GM12878 (cell line): ENCODE results near the gene IL18. TPM values are rescaled to one million over a fixed set of nuclear protein-coding genes. Genes with fewer than 3 reads are reported as not detected.

Source experiments
- polyA plus RNA-seq, 11 experiments: library from polyadenylated mRNA; depleted of rRNA in 4 of 11; unstranded in 6 of 11; stranded (reverse) in 5 of 11; fragments of >200 nt; fragmentation: Nextera tagmentation in 4 of 11; fragmentation: Illumina TruSeq in 1 of 11; extraction: Ambion mirVana in 4 of 11; extraction: Trizol in 1 of 11; gene quantifications; 1 replicate in 1 of 11; 2 replicates in 10 of 11; pipeline versions ENCODE4 v1.2.1 to v1.2.3, GENCODE V29; 2011 to 2016; ENCODE audit warnings: inconsistent platforms in 2 of 11, missing spikeins in 2 of 11, low read depth in 1 of 11
- small RNA-seq: library from RNA; depleted of rRNA; stranded (forward); fragments of <200 nt; gene quantifications from one replicate; pipeline ENCODE3, GENCODE V24; 2014
- total RNA-seq, 4 experiments: library from RNA; depleted of rRNA in 3 of 4; stranded (reverse); fragments of >200 nt in 3 of 4; fragmentation: Illumina TruSeq in 1 of 4; extraction: Trizol in 1 of 4; gene quantifications; 2 replicates each; pipeline versions ENCODE4 v1.2.1 to v1.2.3, GENCODE V29; 2013 to 2021

The IL18 gene
- total and polyA plus RNA-seq, 10 of the 15 experiments (the other 5 are each of a cell fraction or from before 2014, with no cell fraction given): 0.12 to 0.42 (median 0.24) TPM

Small RNA genes within 50 kb of the gene (small RNA-seq; reads per million reads assigned to genes)
- gene MRPS36P4: not detected

Other genes with a start within 250 kb of the IL18 start
Only the 7 nearest of the 11 such genes appear.
- gene PIH1D2, start 90.1 kb downstream of the IL18 start, total RNA-seq (2014; rRNA removed): 0.73 and 1.2 TPM in 2 replicates
- gene PIH1D2, start 90.1 kb downstream of the IL18 start, total RNA-seq (2014; rRNA removed; fragmentation: Illumina TruSeq; extraction: Trizol): 0.92 and 1.9 TPM in 2 replicates
- gene PIH1D2, start 90.1 kb downstream of the IL18 start, total RNA-seq (2021): 0.51 and 0.58 TPM in 2 replicates
- 0.60 and 0.85 TPM in 2 replicates for gene PIH1D2, start 90.1 kb downstream of the IL18 start, polyA plus RNA-seq (2011; rRNA removed)
- gene PIH1D2, start 90.1 kb downstream of the IL18 start, polyA plus RNA-seq (2014; fragmentation: Illumina TruSeq; extraction: Trizol): 0.90 and 1.4 TPM in 2 replicates
- gene PIH1D2, start 90.1 kb downstream of the IL18 start, polyA plus RNA-seq (2014; fragmentation: Nextera tagmentation; extraction: Ambion mirVana): 1 to 10 TPM; 1.7 to 3.0 TPM
- gene PIH1D2, start 90.1 kb downstream of the IL18 start, polyA plus RNA-seq (2014; rRNA removed): 0.32 and 0.73 TPM in 2 replicates
- 1 to 10 TPM; 2.2 TPM for gene PIH1D2, start 90.1 kb downstream of the IL18 start, polyA plus RNA-seq (2016; fragmentation: Nextera tagmentation; extraction: Ambion mirVana)
- gene NKAPD1, start 89.8 kb downstream of the IL18 start, total RNA-seq (2014; rRNA removed): 16.3 and 20.6 TPM in 2 replicates
- 38.7 TPM in 2 replicates for gene NKAPD1, start 89.8 kb downstream of the IL18 start, total RNA-seq (2014; rRNA removed; fragmentation: Illumina TruSeq; extraction: Trizol)
- 18.1 and 19.2 TPM in 2 replicates for gene NKAPD1, start 89.8 kb downstream of the IL18 start, total RNA-seq (2021)
- gene NKAPD1, start 89.8 kb downstream of the IL18 start, polyA plus RNA-seq (2011; rRNA removed): 22.3 and 37.5 TPM in 2 replicates
- gene NKAPD1, start 89.8 kb downstream of the IL18 start, polyA plus RNA-seq (2014; fragmentation: Illumina TruSeq; extraction: Trizol): 43.3 and 53.9 TPM in 2 replicates
- 10 to 100 TPM in 1 of 2 experiments, 1 to 10 TPM in 1; 9.6 to 11.5 TPM for gene NKAPD1, start 89.8 kb downstream of the IL18 start, polyA plus RNA-seq (2014; fragmentation: Nextera tagmentation; extraction: Ambion mirVana)
- gene NKAPD1, start 89.8 kb downstream of the IL18 start, polyA plus RNA-seq (2014; rRNA removed): 14.7 and 17.6 TPM in 2 replicates
- 10 to 100 TPM; 19.2 to 21.5 TPM for gene NKAPD1, start 89.8 kb downstream of the IL18 start, polyA plus RNA-seq (2016; fragmentation: Nextera tagmentation; extraction: Ambion mirVana)
- 143 and 155 TPM in 2 replicates for gene TIMM8B, start 77.3 kb downstream of the IL18 start, total RNA-seq (2014; rRNA removed)
- 71.5 and 76.0 TPM in 2 replicates for gene TIMM8B, start 77.3 kb downstream of the IL18 start, total RNA-seq (2014; rRNA removed; fragmentation: Illumina TruSeq; extraction: Trizol)
- 72.7 and 83.0 TPM in 2 replicates for gene TIMM8B, start 77.3 kb downstream of the IL18 start, total RNA-seq (2021)
- gene TIMM8B, start 77.3 kb downstream of the IL18 start, polyA plus RNA-seq (2011; rRNA removed): 76.8 and 92.4 TPM in 2 replicates
- 26.4 and 64.9 TPM in 2 replicates for gene TIMM8B, start 77.3 kb downstream of the IL18 start, polyA plus RNA-seq (2014; fragmentation: Illumina TruSeq; extraction: Trizol)
- gene TIMM8B, start 77.3 kb downstream of the IL18 start, polyA plus RNA-seq (2014; fragmentation: Nextera tagmentation; extraction: Ambion mirVana): 100 to 1,000 TPM; 247 to 271 TPM
- 123 and 154 TPM in 2 replicates for gene TIMM8B, start 77.3 kb downstream of the IL18 start, polyA plus RNA-seq (2014; rRNA removed)
- gene TIMM8B, start 77.3 kb downstream of the IL18 start, polyA plus RNA-seq (2016; fragmentation: Nextera tagmentation; extraction: Ambion mirVana): 100 to 1,000 TPM; 201 to 214 TPM
- gene SDHD, start 77.2 kb downstream of the IL18 start, total RNA-seq (2014; rRNA removed): 138 and 162 TPM in 2 replicates
- 114 and 119 TPM in 2 replicates for gene SDHD, start 77.2 kb downstream of the IL18 start, total RNA-seq (2014; rRNA removed; fragmentation: Illumina TruSeq; extraction: Trizol)
- gene SDHD, start 77.2 kb downstream of the IL18 start, total RNA-seq (2021): 117 and 120 TPM in 2 replicates
- 198 and 232 TPM in 2 replicates for gene SDHD, start 77.2 kb downstream of the IL18 start, polyA plus RNA-seq (2011; rRNA removed)
- 142 and 159 TPM in 2 replicates for gene SDHD, start 77.2 kb downstream of the IL18 start, polyA plus RNA-seq (2014; fragmentation: Illumina TruSeq; extraction: Trizol)
- 100 to 1,000 TPM; 469 to 775 TPM for gene SDHD, start 77.2 kb downstream of the IL18 start, polyA plus RNA-seq (2014; fragmentation: Nextera tagmentation; extraction: Ambion mirVana)
- 119 and 133 TPM in 2 replicates for gene SDHD, start 77.2 kb downstream of the IL18 start, polyA plus RNA-seq (2014; rRNA removed)
- 100 to 1,000 TPM; 312 to 346 TPM for gene SDHD, start 77.2 kb downstream of the IL18 start, polyA plus RNA-seq (2016; fragmentation: Nextera tagmentation; extraction: Ambion mirVana)
- 0.16 TPM in 1 of 2 replicates, not detected in the other for gene TEX12, start 3.3 kb upstream of the IL18 start, total RNA-seq (2014; rRNA removed)
- gene TEX12, start 3.3 kb upstream of the IL18 start, total RNA-seq (2014; rRNA removed; fragmentation: Illumina TruSeq; extraction: Trizol): 0.18 and 0.41 TPM in 2 replicates
- gene TEX12, start 3.3 kb upstream of the IL18 start, total RNA-seq (2021): 0.51 TPM in 1 of 2 replicates, not detected in the other
- gene TEX12, start 3.3 kb upstream of the IL18 start, polyA plus RNA-seq (2011; rRNA removed): 0.11 and 0.27 TPM in 2 replicates
- 0.50 and 1.1 TPM in 2 replicates for gene TEX12, start 3.3 kb upstream of the IL18 start, polyA plus RNA-seq (2014; fragmentation: Illumina TruSeq; extraction: Trizol)
- gene TEX12, start 3.3 kb upstream of the IL18 start, polyA plus RNA-seq (2014; fragmentation: Nextera tagmentation; extraction: Ambion mirVana): 1 to 10 TPM in 1 of 2 experiments, under 1 TPM in 1; 0.79 to 1.3 TPM
- gene TEX12, start 3.3 kb upstream of the IL18 start, polyA plus RNA-seq (2014; rRNA removed): 0.14 and 0.29 TPM in 2 replicates
- gene TEX12, start 3.3 kb upstream of the IL18 start, polyA plus RNA-seq (2016; fragmentation: Nextera tagmentation; extraction: Ambion mirVana): under 1 TPM; 0.28 to 0.68 TPM
- gene BCO2, start 11.4 kb upstream of the IL18 start, total RNA-seq (2014; rRNA removed): 0.51 and 0.54 TPM in 2 replicates
- gene BCO2, start 11.4 kb upstream of the IL18 start, total RNA-seq (2014; rRNA removed; fragmentation: Illumina TruSeq; extraction: Trizol): 0.63 and 0.74 TPM in 2 replicates
- 0.51 and 0.56 TPM in 2 replicates for gene BCO2, start 11.4 kb upstream of the IL18 start, total RNA-seq (2021)
- gene BCO2, start 11.4 kb upstream of the IL18 start, polyA plus RNA-seq (2011; rRNA removed): 1.0 and 2.4 TPM in 2 replicates
- 0.13 and 0.62 TPM in 2 replicates for gene BCO2, start 11.4 kb upstream of the IL18 start, polyA plus RNA-seq (2014; fragmentation: Illumina TruSeq; extraction: Trizol)
- under 1 TPM; 0.29 to 0.42 TPM for gene BCO2, start 11.4 kb upstream of the IL18 start, polyA plus RNA-seq (2014; fragmentation: Nextera tagmentation; extraction: Ambion mirVana)
- gene BCO2, start 11.4 kb upstream of the IL18 start, polyA plus RNA-seq (2014; rRNA removed): 0.77 and 1.7 TPM in 2 replicates
- under 1 TPM; 0.53 to 0.70 TPM for gene BCO2, start 11.4 kb upstream of the IL18 start, polyA plus RNA-seq (2016; fragmentation: Nextera tagmentation; extraction: Ambion mirVana)
- 11.7 and 16.9 TPM in 2 replicates for gene PTS, start 62.3 kb upstream of the IL18 start, total RNA-seq (2014; rRNA removed)
- gene PTS, start 62.3 kb upstream of the IL18 start, total RNA-seq (2014; rRNA removed; fragmentation: Illumina TruSeq; extraction: Trizol): 13.1 and 13.2 TPM in 2 replicates
- 12.3 and 14.0 TPM in 2 replicates for gene PTS, start 62.3 kb upstream of the IL18 start, total RNA-seq (2021)
- gene PTS, start 62.3 kb upstream of the IL18 start, polyA plus RNA-seq (2011; rRNA removed): 15.0 and 20.2 TPM in 2 replicates
- gene PTS, start 62.3 kb upstream of the IL18 start, polyA plus RNA-seq (2014; fragmentation: Illumina TruSeq; extraction: Trizol): 11.9 and 12.4 TPM in 2 replicates
- 10 to 100 TPM; 45.0 to 47.6 TPM for gene PTS, start 62.3 kb upstream of the IL18 start, polyA plus RNA-seq (2014; fragmentation: Nextera tagmentation; extraction: Ambion mirVana)
- gene PTS, start 62.3 kb upstream of the IL18 start, polyA plus RNA-seq (2014; rRNA removed): 15.5 and 15.9 TPM in 2 replicates
- 10 to 100 TPM; 39.4 to 40.3 TPM for gene PTS, start 62.3 kb upstream of the IL18 start, polyA plus RNA-seq (2016; fragmentation: Nextera tagmentation; extraction: Ambion mirVana)